GM10266 (cell line): ENCODE data around the gene TAP2.

Experiments
- DNase-seq: peaks from one replicate; pipeline ENCODE4 v3.0.0; 2012; ENCODE audit errors: extremely low spot score
- CTCF ChIP-seq: IDR thresholded peaks from 2 replicates; pipeline ENCODE4 v1.5.1; 2012; ENCODE audit warnings: mild to moderate bottlenecking, low read depth; ENCODE audit not compliant: control insufficient read depth, insufficient read depth; ENCODE audit errors: missing control alignments

Gene TAP2

GRCh38 chr6:32832535-32832934 is 6.0 kb downstream of the TAP2 start:
- TF ChIP-seq CTCF: no peak
- DNase-seq: no peak

- TF ChIP-seq CTCF: no peak
- no peak for DNase-seq
Observed at GRCh38 chr6:32830936-32831335, 7.6 kb downstream of the TAP2 start.

- DNase-seq: no peak
- no peak for TF ChIP-seq CTCF
Observed at GRCh38 chr6:32830017-32830416, 8.5 kb downstream of the TAP2 start.

GRCh38 chr6:32829495-32829894 is 9.0 kb downstream of the TAP2 start:
- no peak for TF ChIP-seq CTCF

GRCh38 chr6:32827025-32827424 is 11.5 kb downstream of the TAP2 start:
- TF ChIP-seq CTCF: no peak
- no peak for DNase-seq

More at GRCh38 chr6:32829495-32829894, 9.0 kb downstream of the TAP2 start:
- DNase-seq: no peak

GRCh38 chr6:32825966-32826365 is 12.6 kb downstream of the TAP2 start:
- no peak for DNase-seq
- TF ChIP-seq CTCF: peak; percentile 43

GRCh38 chr6:32819729-32820128 is 18.8 kb downstream of the TAP2 start:
- no peak for DNase-seq
- no peak for TF ChIP-seq CTCF
